GM12801 (cell line): Measurements from ENCODE around the gene SNX11.

Experiments
- CTCF ChIP-seq: IDR thresholded peaks from one replicate; pipeline ENCODE4 v1.5.1; 2011; ENCODE audit warnings: control low read depth; ENCODE audit not compliant: insufficient read length; ENCODE audit errors: extremely low read depth

The SNX11 gene

GRCh38 chr17:48129981-48130380 lies 22.4 kb downstream of the SNX11 start:
- no peak for TF ChIP-seq CTCF

- no peak for TF ChIP-seq CTCF
These were observed 23.8 kb downstream of the SNX11 start for GRCh38 chr17:48131216-48131824.

- TF ChIP-seq CTCF = no peak
These were observed 24.8 kb downstream of the SNX11 start for GRCh38 chr17:48132385-48132784.

- no peak for TF ChIP-seq CTCF
These were observed 27.4 kb downstream of the SNX11 start for GRCh38 chr17:48134912-48135480.

GRCh38 chr17:48137656-48138055 lies 30.1 kb downstream of the SNX11 start:
- no peak for TF ChIP-seq CTCF

GRCh38 chr17:48139944-48140343 lies 32.4 kb downstream of the SNX11 start:
- no peak for TF ChIP-seq CTCF

GRCh38 chr17:48143629-48144028 lies 36.1 kb downstream of the SNX11 start:
- TF ChIP-seq CTCF = no peak
